GM18873 (cell line): ENCODE results near the gene GPHN.

Experiments used
- ATAC-seq: cut with Tn5 transposase; IDR thresholded peaks from one replicate; pipeline ENCODE4 v1.9.1; 2021; ENCODE audit warnings: mild to moderate bottlenecking, moderate library complexity, moderate number of reproducible peaks; ENCODE audit not compliant: unreplicated experiment, low FRiP score

The GPHN gene

DNA sequence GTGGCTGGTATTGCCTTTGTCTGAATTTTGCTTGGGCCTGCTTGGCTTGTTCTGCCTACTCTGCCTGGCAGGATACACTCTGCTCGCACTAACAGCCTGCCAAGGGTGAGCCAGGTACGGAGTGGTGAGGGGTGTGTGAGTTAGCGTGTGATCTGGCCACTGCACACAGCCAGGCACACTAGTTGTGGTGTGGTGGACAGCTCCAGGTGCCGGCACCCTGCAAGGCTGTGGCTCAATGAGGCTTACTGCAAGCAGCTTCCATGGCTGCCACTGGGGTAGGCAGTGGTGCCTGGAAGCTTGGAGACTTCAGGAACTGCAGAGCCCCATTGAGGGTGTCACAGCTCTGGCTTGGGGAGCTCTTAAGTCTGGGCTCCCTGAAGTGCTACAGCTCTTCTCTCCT is 87.4 kb downstream of the GPHN start:
- no peak for ATAC-seq

DNA sequence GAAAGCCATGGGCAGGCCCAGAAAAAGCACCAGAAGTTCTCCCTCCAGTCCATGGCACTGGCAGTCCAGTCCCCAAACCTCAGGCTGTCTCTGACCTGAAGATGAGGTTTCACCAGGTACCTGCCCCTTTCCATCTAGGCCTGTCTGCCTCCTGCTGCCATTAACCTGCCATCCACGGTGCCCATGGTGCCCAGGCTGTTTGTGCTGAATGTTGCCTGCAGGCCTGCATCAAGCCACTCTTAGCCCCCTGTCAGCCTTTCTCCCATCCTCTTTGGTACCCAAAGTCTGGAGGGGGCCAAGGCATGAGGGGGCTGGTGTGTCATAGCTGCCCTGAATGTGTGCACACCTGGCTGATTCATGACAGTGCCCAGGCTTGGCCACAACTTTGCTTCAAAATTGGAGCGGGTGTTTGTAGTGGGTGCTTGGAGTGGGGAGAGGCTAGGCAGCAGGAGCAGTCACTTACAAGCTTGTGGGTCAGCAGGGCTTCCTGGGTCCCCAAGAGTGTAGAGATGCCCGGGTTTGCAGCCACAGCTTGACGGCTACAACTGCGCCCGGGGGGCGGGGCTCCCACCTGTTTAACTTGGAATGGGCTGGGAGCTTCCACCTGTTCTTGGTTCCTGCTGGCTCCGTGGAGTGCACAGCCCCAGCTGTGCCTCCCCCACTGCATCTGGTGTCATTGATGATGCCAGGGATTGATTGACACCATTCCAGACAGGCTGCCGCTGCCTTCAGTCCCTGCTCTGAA is 88.5 kb downstream of the GPHN start:
- ATAC-seq = no peak

DNA sequence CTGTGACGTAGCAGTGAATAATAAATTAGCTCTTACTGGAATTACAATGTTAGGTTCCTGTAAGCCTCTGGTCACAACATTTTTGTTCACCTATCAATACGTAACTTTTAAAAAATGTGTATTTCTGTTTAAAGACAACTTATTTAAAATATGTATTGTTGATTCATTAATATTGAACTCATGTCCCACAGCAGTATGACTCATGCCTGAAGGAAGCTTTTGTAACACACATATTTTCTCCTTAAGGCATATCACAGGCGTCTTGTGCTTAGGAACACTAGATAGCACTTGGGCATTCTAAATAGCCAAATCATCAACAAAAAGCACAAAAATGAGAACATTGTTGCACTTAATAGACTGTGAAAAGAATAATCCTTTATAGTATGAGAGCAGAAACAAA is 92.5 kb downstream of the GPHN start:
- no peak for ATAC-seq

DNA sequence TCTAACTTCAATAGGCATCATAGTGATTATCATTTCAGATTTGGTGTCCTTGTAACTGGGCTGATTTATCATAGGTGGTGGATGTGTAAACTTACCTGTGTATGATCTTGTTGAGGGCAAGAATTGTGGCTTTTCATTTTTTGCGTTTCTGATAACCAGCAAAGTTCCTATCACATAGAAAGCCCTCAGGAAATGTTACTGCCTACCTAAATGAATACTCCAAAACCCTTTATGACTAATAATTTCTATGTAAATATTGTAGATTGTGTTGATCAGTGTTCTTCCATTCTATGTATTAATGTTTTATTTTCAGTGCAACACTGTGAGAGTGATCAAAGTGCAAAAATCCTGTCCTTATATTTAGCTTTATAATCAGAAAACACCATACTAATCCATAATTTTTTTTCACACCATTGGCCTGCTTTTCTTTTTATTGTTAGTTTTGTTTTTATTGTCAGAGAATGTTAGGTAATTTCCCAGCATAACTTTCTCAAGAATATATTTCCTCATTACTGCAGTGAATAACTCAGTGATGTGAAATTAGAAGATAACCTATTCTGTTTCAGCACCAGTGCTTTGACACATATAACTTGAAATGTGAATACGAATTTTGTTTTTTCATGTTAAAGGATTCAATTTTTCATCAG is 94.1 kb downstream of the GPHN start:
- no peak for ATAC-seq

DNA sequence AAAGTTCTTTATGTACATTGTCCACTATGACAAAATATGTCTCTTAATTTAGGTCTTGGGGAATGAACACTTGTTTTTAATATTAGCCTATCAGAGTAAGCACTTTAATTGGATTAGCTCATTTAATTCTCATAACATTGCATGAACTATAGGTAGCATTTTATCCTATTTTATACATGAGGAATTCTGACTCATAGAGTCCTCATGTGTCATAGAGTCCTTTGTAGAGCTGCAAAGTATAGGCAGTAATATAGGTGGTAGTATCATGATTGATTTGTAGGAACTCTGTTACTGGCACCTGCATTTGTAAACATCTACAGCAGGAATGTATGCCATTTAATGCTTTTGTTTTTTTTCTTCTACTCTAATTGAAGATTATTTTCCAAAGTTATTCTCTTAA is 96.0 kb downstream of the GPHN start:
- no peak for ATAC-seq

DNA sequence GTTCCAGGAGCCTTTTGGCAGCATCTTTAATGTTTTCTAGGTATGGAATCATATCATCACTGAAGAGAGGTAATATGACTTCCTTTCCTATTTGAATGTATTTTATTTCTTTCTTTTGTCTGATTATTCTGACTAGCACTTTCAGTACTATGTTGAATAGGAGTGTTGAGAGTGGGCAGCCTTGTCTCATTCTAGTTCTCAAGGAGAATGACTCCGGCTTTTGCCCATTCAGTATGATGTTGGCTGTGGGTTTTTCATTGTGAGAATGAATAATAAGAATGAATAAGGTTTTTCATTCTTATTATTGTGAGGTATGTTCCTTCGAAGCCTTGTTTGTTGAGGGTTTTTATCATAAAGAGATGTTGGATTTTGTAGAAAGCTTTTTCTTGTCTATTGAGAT is 98.9 kb downstream of the GPHN start:
- no peak for ATAC-seq

DNA sequence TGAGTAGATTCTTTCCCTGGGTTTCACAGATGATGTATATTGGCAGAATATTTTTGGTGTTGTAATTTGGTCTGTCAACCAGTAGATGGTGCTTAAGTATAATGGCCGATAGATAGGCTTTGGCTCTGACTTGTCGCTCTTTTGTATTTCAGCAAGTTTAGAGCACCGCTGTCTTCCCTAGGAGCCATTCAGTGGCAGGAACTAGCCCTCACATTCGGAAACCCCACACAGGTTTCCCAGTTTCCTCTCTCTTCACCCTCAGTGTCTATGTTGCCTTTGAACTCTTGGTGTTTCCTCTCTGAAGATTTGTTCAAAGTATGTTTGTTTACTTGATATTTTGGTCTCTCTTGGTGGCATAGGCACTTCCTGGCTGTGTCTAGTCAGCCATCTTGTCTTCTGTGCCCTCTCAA is 102.2 kb downstream of the GPHN start:
- no peak for ATAC-seq

DNA sequence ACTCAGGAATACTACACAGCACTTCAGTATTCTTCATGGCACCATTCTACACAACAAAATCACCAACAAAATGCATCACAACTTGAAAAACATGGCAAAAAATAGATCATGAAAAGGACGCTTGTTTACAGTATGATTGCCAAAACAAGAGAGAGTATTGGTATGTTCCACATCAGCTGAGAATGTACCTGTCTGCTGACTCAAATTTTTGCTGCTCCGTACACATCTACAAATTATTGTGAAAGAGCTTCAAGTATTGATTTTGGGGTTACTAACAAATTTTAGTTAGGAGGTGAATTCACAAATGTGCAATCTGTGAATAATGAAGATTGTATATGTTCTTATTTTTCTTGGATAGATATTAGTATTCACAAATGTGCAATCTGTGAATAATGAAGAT is 105.4 kb downstream of the GPHN start:
- no peak for ATAC-seq

DNA sequence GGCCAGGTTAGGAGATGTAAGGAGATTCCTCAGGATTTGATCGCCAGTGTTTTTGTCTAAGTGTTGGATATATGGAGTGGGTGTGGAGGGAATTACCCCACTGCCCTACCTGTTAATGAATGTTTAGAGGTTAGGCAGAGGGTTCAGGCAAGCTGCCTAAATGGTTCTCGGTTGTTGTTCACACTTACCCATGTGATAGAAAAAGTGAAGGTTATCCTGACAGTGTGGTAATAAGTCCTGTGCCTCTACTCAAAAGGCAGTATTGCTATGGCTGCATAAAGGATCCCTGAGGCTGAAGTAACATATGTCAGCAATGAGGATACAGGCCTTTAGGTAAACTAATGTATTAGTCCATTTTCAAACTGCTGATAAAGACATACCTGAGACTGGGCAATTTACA is 112.0 kb downstream of the GPHN start:
- ATAC-seq = no peak

DNA sequence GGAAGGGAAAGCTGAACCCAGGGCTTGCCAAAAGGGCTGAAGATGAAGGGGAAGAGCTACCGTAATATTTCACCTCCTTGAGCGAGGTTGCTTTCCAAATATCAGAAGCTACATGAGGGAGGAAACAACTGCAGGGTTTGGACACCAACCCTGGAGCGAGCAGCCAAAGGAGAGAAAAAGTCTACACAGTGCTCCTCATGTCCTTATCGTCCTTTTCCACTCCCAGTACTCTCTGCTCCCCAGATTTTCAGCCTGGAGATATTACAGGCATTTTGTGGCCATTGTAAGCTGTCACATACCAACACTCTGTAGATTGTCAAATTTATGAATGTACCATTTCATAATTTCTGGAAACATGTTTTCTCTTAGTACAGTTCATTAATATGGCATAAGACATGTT is 115.9 kb downstream of the GPHN start:
- ATAC-seq = no peak

DNA sequence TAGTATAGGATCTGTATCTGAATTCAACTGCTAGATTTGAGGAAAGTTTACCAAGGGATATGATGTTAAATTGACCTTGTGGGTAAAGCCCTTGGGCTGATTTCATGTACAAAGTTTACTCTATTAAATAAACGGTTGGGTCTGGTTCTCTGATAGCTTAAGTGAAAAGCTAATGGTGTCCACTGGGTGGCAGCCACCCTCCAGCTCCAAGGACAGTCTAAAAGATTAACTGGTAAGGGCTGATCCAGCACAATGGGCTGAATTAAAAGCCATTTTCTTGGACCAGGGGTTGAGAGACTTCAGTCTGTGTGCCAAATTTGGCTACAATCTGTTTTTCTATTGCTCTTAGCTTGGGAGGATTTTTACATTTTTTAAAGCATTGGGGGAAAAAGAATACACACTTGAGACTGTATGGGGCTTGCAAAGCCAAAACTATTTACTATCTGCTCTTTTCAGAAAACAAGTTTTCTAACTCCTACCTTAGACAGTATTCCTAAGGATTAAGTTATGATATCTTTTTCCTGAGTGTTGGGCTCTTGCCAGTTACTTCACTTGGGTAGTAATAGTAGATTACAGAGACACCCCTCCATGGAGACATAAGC is 116.5 kb downstream of the GPHN start:
- ATAC-seq = no peak

DNA sequence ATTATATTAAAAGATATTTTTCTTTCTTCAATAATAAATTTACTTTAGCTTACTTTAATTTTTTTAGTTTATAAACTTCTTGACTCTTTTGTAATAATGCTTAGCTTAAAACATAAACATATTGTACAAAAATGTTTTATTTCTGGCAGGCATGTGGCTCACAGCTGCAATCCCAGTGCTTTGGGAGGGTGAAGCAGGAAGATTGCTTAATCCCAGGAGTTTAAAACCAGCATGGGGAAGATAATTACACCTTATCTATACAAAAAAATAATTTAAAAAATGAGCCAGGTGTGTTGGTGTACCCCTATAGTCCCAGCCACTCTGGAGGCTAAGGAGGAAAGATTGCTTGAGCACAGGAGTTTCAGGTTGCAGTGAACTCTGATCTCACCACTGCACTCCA is 120.7 kb downstream of the GPHN start:
- no peak for ATAC-seq

DNA sequence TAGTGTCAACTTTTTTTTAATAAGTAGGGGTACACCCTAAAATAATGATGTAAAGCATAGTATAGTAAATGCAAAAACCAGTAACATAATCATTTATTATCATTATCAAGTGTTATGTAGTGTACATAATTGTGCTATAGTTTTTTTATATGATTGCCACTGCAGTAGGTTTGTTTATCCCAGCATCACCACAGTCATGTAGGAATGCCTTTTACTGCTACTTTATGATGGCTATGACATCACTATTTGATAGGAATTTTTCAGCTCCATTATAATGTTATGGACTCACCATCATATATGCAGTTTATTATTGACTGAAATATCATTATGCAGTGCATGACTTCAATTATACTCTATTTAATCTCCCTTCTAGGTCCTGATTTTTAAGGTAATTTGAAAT is 121.6 kb downstream of the GPHN start:
- ATAC-seq = no peak

DNA sequence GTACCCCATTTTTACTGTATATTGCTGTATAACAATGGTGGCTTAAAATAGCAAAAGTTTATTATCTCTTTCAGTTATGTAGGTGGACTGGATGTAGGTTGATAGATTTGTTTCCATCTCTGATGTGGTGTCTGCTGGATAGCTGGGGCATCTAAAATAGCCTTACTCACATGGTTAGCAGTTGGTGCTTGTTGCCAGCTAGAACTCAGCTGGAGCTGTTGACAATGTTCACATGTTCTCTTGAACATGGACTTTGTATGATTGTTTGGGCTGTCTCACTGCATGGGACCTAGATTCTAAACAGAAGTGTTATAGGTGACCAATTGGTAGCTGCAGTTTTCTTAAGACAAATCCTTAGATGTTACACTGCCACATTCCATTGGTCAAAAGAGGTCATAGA is 126.9 kb downstream of the GPHN start:
- ATAC-seq = no peak

DNA sequence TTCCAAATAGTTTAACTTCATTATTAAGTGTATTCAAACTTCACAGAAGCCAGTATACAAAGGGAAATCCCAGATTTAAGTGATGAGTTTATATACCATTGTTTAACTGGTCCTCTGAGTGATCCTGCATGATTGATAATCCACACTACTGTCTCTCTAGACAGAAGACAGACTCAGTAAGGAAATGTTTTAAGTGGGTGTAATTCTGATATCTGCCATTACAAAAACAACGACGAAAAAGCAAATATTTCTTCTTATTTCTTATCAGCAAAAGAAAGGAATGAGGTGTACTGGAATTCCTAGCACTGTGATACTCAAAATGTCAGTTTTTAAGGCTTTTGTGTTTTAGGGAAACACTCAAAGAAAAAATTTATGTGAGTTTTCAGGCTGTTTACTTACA is 127.5 kb downstream of the GPHN start:
- ATAC-seq = no peak

DNA sequence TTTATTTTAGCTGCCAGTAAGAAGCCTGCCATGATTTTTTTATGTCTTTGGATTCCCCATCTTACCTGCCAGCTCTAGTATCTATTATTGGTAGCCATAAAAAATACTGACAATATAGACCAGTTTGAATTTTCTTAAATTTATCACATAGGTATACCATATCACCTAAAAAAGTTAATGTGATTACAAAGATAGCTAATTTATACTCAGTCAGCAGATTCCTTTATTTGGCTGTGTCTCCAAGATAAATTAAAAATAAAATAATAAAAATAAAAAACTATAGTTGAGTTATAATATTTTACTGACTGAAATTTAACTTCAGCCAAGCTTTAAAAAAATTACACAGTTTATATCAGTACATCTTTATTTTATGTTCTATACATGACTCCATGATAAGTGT is 128.3 kb downstream of the GPHN start:
- no peak for ATAC-seq

DNA sequence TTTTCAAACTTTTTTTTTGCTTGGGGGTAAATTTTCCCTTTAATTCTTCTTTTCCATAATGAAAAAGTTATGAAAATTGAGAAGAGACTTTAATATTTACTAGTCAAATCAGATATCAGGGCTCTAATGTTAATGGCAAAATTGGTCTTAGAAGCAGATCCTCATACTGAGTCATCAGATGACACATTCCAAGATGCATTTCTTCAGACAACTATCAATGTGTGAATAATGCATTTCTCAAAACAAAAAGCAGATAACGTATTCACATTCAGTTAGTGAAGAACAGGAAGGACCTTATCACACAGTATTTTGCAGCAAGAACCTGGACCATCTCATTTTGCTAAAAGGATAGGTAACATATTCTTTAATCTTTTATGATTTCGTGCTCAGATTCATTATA is 130.7 kb downstream of the GPHN start:
- no peak for ATAC-seq

DNA sequence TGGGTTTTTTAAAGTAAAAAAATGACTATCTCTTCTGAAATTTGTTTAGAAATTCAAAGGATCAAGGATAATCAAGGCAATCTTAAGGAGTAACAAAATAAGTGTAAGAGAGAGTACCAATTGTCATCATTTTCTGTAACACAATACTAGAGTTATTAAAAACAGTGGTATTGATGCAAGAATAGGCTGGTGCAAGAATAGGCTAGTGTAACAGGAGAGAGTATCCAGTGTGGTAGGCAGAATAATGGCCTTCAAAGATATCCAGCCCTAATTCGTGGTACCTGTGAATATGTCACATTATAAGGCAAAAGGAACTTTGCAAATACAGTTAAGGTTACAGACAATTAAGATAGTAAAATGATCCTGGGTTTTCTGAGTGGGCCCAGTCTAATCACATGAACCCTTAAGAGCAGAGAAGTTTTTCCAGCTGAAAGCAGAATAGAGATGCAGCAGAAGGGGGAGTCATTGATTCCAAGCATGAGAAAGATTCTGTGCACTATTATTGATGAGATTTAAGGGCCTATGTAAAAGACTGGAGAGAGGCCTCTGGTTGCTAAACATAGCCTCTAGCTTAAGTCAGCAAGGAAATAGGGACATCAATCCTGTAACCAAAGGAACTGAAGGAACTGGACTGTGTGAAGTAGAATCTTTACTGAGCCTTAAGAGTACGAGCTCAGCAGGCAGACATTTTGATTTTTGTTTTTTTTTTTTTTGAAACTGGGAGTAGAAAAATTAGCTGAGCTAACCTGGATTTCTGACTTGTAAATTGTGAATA is 134.1 kb downstream of the GPHN start:
- no peak for ATAC-seq

DNA sequence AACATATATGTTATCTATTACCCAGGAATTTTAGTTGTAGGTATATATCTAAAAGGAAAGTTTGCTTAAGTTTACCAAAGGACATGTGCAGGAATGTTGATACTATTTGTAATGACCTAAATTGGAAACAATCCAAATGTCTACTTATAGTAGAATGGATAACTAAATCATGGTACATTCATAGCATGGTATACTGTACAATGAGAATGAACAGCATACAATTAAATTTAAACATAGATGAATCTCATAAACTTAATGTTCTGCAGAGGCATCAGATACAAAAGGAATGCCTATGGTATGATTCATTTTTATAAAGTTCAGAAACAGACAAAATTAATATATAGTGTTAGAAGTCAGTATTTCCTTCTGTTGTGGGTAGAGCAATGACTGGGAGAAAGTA is 135.4 kb downstream of the GPHN start:
- no peak for ATAC-seq

DNA sequence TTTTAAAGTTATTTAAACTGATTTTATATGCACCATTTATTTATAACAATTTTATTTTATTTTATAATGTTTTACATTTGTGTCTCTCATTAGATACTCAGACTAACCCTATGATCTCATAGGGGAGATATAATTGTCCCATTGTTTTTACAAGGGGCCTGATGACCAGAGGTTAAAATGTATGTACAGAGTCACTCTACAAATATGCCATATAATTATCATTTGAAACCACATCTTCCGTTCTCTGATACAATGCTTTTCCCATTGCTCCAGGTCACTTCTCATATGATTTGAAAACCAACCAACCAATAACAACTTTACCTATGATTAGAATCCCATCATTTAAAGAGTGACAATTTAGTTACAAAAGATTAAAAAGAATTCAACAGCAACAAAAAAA is 137.8 kb downstream of the GPHN start:
- ATAC-seq = no peak

DNA sequence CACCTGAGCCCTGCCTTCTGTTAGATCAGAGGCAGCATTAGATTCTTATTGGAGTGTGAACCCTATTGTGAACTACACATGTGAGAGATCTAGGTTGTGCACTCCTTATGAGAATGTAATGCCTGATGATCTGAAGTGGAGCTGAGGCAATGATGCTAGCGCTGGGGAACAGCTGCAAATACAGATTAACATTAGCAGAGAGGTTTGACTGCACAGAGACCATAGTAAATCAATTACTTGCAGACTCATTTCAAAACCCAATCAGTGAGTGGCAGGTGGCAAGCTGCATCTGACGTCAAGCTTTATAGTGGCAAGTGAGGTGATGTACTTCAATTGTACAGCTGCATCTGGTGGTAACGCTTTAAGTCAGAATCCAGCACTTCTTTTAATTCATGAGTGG is 141.6 kb downstream of the GPHN start:
- ATAC-seq = peak; percentile 79
